GM18499 (cell line): Measurements from ENCODE around the gene FGF1.

Experiments
- ATAC-seq: cut with Tn5 transposase; IDR thresholded peaks from one replicate; pipeline ENCODE4 v1.9.1; 2021; ENCODE audit warnings: moderate number of reproducible peaks; ENCODE audit not compliant: insufficient read depth, unreplicated experiment

The FGF1 gene

GRCh38 chr5:142617416-142618129 lies 68.3 kb downstream of the FGF1 start:
- no peak for ATAC-seq

GRCh38 chr5:142615948-142616347 lies 69.9 kb downstream of the FGF1 start:
- no peak for ATAC-seq

GRCh38 chr5:142614054-142614453 lies 71.8 kb downstream of the FGF1 start:
- ATAC-seq, result no peak

- ATAC-seq, result no peak
Observed at GRCh38 chr5:142613271-142613671, 72.6 kb downstream of the FGF1 start.

GRCh38 chr5:142612494-142613270 lies 73.2 kb downstream of the FGF1 start:
- ATAC-seq, result no peak

- ATAC-seq, result no peak
Observed at GRCh38 chr5:142611154-142611553, 74.7 kb downstream of the FGF1 start.

- ATAC-seq, result no peak
Observed at GRCh38 chr5:142610176-142611001, 75.5 kb downstream of the FGF1 start.

- ATAC-seq, result no peak
Observed at GRCh38 chr5:142609142-142609541, 76.7 kb downstream of the FGF1 start.

- no peak for ATAC-seq
Observed at GRCh38 chr5:142608081-142608480, 77.8 kb downstream of the FGF1 start.

GRCh38 chr5:142605611-142606010 lies 80.3 kb downstream of the FGF1 start:
- no peak for ATAC-seq

GRCh38 chr5:142602720-142603245 lies 83.1 kb downstream of the FGF1 start:
- no peak for ATAC-seq

- no peak for ATAC-seq
Observed at GRCh38 chr5:142601432-142601831, 84.5 kb downstream of the FGF1 start.

GRCh38 chr5:142600611-142601358 lies 85.1 kb downstream of the FGF1 start:
- no peak for ATAC-seq

- ATAC-seq, result no peak
Observed at GRCh38 chr5:142600092-142600491, 85.8 kb downstream of the FGF1 start.

GRCh38 chr5:142598338-142598700 lies 87.6 kb downstream of the FGF1 start:
- no peak for ATAC-seq

GRCh38 chr5:142597546-142598337 lies 88.1 kb downstream of the FGF1 start:
- ATAC-seq, result no peak

- no peak for ATAC-seq
Observed at GRCh38 chr5:142597025-142597424, 88.9 kb downstream of the FGF1 start.

- no peak for ATAC-seq
Observed at GRCh38 chr5:142592365-142592764, 93.5 kb downstream of the FGF1 start.
